AML-193 (cell line): ENCODE measurements around the gene TYW3.

Experiments used
- DNase-seq, 2 experiments: peaks; one replicate each; lab custom pipeline; 2025; lab: John Stamatoyannopoulos, UW

The TYW3 gene

DNA sequence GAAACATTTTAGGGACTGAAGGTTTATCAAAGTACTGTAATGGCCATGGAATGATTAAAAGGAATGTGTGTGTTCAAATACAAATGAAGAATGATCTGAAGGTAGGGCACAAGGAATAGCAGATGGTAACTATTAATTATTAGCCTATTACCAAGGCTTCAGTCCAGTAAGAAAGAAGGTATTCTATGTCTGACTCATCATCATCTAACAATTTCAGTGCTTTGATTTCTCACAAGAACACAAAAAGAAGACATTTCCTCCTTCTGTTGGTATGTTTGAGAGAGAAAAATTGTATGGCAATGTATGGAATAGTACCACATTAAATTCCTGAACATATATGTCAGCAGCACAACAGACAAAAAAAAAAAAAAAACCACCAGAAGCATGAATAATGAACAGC is 57.5 kb downstream of the TYW3 start:
- DNase-seq = no peak

DNA sequence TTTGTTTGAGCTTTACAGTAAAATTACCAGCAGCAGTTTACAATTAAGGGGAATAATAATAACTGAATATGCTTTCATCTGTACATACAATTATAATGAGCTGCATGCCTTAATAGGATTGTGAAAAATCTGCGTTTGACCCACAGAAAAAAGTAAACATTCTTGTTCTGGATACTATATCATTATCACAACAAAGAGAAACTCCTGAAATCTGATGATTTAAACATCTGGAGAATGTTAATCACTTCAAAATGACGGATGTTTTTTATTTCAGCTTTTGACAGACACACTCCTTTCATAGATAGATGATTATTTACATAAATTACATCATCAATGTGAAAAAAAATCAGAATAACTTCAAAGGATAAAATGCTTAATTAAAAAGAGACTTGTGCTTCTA is 58.5 kb downstream of the TYW3 start:
- no peak for DNase-seq

DNA sequence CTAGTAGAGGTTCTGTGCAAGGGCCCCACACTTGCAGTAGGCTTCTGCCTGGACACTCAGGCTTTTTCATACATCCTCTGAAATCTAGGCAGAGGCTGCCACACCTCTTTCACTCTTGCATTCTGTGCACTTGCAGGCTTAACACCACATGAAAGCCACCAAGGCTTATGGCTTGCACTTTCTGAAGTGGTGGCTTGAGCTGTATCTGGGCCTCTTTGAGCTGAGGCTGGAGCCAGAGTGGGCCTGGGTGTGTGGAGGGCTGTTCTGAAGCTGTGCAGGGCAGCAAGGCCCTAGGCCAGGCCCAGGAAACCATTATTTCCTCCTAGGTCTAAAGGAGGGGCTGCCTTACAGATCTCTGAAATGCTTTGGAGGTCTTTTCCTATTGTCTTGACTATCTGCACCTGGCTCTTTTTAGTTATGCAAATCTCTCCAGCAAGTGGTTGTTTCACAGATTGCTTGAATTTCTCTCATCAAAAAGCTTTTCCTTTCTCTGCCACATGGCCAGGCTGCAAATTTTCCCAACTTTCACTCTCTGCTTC is 66.2 kb downstream of the TYW3 start:
- DNase-seq = no peak

DNA sequence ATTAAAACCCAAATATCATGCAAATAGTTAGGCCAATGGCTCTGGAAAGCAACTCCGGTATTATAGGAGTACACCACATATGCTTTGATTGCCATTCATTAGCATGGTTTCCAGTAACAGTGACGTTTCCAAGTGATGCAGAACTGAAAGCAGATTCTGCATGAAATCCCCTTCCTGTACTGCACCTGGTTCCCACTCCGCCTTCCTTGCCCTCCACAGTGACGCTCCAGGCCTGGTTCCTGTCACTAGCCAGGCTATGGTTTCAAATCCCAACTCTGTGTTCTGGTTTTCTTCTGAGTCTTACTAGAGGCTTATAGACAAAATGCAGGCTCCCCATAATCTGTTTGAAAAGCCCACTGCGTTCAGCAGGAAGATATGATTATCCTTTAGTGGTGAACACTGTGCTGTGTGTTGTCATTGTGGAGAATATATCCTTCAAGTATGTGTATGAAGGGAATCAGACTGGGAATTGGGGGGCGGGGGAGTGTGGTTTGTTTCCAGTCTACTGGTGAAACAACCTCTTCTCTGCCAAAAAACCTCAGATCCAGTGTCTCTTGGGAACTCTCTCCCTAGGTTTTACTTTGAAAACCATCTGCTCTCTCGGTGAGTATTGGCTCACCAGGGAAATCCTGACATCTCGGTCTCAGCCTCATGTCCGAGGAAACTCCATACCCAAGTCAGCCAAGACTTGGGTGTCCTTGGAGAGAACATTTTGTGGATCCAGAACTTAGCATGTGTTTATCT is 78.7 kb downstream of the TYW3 start:
- DNase-seq = no peak

DNA sequence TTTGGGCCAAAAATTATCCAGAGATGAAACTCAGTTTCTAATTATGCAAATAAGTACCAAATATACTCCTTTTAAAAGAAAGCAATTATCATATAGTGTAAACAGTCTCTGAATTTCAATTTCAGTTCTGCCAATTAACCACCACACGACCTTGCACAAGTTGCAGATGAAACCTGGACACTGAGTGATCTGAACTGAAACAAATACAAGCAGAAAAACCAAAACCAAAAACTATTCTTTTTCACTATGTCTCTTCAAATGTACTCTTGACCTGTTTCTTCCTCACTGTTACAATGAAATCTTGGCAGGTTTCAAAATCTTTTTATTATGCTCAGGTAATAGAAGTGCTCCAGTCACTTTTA is 79.2 kb downstream of the TYW3 start:
- DNase-seq = no peak
